ENCODE data around the gene RHAG. TPM values are rescaled to one million over a fixed set of nuclear protein-coding genes. Genes with fewer than 3 reads are reported as not detected.

The RHAG gene
- total and polyA plus RNA-seq, 2 experiments from 2014 or later = not detected

DNA sequence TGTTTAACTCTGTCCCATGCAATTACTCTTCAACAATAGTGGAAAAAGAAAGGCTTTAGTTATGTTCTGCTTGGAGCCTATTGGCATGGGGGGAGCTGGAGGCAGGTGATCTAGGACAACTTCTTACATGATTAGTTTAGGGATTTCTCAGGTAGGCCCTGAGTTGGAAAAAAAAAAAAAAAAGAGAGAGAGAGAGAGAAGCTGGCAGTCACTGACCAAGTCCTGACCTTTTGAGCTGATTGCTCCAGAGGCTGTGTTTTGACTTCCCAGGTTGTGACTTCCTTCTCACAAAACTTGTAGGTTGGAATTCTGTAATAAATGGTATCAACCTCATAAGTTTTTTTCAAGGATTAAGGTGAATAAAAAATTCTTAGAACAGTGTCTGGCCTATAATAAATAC is 78.4 kb downstream of the RHAG start:
- H3K27ac ChIP-seq = no peak overlapping the region
- no peak for DNase-seq (ENCODE audit: low read depth in 1 of 2, low spot score in 1 of 2)
- H3K4me3 ChIP-seq = no peak overlapping the region
- H3K4me1 ChIP-seq (ENCODE audit: low read depth) = no peaks in the 10 kb centered on the region
- TF ChIP-seq, protein P1, sequence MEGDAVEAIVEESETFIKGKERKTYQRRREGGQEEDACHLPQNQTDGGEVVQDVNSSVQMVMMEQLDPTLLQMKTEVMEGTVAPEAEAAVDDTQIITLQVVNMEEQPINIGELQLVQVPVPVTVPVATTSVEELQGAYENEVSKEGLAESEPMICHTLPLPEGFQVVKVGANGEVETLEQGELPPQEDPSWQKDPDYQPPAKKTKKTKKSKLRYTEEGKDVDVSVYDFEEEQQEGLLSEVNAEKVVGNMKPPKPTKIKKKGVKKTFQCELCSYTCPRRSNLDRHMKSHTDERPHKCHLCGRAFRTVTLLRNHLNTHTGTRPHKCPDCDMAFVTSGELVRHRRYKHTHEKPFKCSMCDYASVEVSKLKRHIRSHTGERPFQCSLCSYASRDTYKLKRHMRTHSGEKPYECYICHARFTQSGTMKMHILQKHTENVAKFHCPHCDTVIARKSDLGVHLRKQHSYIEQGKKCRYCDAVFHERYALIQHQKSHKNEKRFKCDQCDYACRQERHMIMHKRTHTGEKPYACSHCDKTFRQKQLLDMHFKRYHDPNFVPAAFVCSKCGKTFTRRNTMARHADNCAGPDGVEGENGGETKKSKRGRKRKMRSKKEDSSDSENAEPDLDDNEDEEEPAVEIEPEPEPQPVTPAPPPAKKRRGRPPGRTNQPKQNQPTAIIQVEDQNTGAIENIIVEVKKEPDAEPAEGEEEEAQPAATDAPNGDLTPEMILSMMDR (IDR thresholded peaks at IDR 0.05; ENCODE audit: low read depth, low read length) = no peak
- no peaks in the 10 kb centered on the region for H3K9me3 ChIP-seq (ENCODE audit: low read depth)
- no peaks in the 10 kb centered on the region for H3K36me3 ChIP-seq
- H3K27me3 ChIP-seq = peaks cover 3% of the 10 kb centered on the region

DNA sequence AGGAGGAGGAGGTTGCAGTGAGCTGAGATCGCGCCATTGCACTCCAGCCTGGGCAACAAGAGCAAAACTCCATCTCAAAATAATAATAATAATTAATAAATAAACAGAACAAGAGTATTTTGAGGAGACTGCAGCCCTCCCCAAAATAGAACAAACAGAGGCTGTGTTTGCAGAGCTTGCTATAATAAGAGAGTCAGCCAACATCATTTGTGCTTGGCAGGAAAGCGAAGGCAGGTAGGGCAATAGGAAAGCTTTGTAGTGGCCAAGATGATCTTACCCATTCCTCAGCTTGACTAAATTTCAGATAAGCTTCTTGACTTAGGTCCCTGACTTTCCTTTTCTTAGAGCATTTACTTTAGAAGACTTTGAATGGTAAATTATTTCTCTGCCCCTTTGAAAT is 79.5 kb downstream of the RHAG start:
- Histone ChIP-seq H3K36me3 (no peaks in the 10 kb centered on the region), H3K4me1 (ENCODE audit: low read depth) (no peaks in the 10 kb centered on the region), H3K27ac (no peak overlapping the region), H3K27me3 (peaks cover 13% of the 10 kb centered on the region), H3K9me3 (ENCODE audit: low read depth) (no peaks in the 10 kb centered on the region), H3K4me3 (no peak overlapping the region)
- TF ChIP-seq, protein P1 (IDR thresholded peaks at IDR 0.05; ENCODE audit: low read depth, low read length) = no peak
- no peak for DNase-seq (ENCODE audit: low read depth in 1 of 2, low spot score in 1 of 2)

DNA sequence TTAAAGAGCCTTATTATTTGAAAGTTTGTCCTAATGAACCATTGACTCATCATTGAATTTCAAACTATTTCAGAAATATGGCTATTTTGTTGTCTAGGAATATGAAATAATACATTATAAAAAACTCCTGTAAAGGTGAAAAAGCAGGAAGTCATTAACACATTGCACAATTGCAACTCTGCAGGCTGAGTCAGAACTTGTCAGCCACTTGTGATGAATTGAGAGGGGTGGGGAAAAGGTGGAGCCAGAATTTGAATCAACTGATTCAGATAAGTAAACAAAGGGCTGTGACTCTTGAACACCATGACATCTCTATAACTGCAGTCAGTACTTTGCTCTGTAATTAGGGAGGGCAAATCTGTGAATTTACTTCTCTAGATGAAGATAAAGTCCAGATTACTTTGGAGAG is 80.2 kb downstream of the RHAG start:
- no peaks in the 10 kb centered on the region for H3K36me3 ChIP-seq
- H3K27ac ChIP-seq = no peak overlapping the region
- peak in 1 of 2 donors; percentile 61 for DNase-seq (ENCODE audit: low read depth in 1 of 2, low spot score in 1 of 2)
- TF ChIP-seq, protein P1 (IDR thresholded peaks at IDR 0.05; ENCODE audit: low read depth, low read length) = no peak
- H3K9me3 ChIP-seq (ENCODE audit: low read depth) = no peaks in the 10 kb centered on the region
- peaks cover 2% of the 10 kb centered on the region for H3K4me1 ChIP-seq (ENCODE audit: low read depth)
- H3K4me3 ChIP-seq = no peak overlapping the region
- H3K27me3 ChIP-seq = peaks cover 21% of the 10 kb centered on the region

DNA sequence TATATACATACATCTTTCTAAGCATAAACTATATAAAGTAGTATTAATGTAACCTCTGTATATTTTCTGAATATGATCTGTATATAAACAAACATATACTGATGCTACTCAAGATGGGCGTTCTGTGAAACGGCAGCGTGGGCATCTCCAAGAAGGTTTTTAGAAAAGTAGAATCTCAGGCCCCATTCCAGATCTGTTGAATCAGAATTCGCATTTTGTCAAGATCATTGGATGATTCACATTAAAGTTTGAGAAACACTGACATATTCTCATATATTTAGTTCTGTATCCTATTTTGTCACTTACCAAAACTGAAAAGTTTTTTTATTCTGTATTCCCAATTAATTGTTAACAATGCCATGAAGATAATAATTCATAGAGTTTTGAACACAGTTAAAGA is 80.7 kb downstream of the RHAG start:
- H3K36me3 ChIP-seq = no peaks in the 10 kb centered on the region
- peaks cover 25% of the 10 kb centered on the region for H3K27me3 ChIP-seq
- H3K4me3 ChIP-seq = no peak overlapping the region
- H3K9me3 ChIP-seq (ENCODE audit: low read depth) = no peaks in the 10 kb centered on the region
- no peak overlapping the region for H3K27ac ChIP-seq
- TF ChIP-seq, protein P1 (IDR thresholded peaks at IDR 0.05; ENCODE audit: low read depth, low read length) = no peak
- no peak for DNase-seq (ENCODE audit: low read depth in 1 of 2, low spot score in 1 of 2)
- H3K4me1 ChIP-seq (ENCODE audit: low read depth) = peaks cover 7% of the 10 kb centered on the region

Other genes starting within 250 kb of the RHAG start
- gene MMUT, start 173.6 kb downstream of the RHAG start, total RNA-seq = 12.5 and 13.5 TPM in 2 replicates
- 31.7 and 32.8 TPM in 2 replicates for gene MMUT, start 173.6 kb downstream of the RHAG start, polyA plus RNA-seq
- 1.6 and 4.0 TPM in 2 replicates for gene CENPQ, start 173.5 kb downstream of the RHAG start, total RNA-seq
- 4.8 and 4.9 TPM in 2 replicates for gene CENPQ, start 173.5 kb downstream of the RHAG start, polyA plus RNA-seq
- gene GLYATL3, start 136.9 kb downstream of the RHAG start, total RNA-seq = not detected in 2 replicates
- not detected in 2 replicates for gene GLYATL3, start 136.9 kb downstream of the RHAG start, polyA plus RNA-seq
- gene C6orf141, start 86.2 kb downstream of the RHAG start, total RNA-seq = 0.54 TPM in 1 of 2 replicates, not detected in the other
- 0.67 and 0.98 TPM in 2 replicates for gene C6orf141, start 86.2 kb downstream of the RHAG start, polyA plus RNA-seq
- not detected in 2 replicates for gene CRISP2, start 76.7 kb upstream of the RHAG start, total RNA-seq
- not detected in 2 replicates for gene CRISP2, start 76.7 kb upstream of the RHAG start, polyA plus RNA-seq
- not detected in 2 replicates for gene CRISP3, start 107.5 kb upstream of the RHAG start, total RNA-seq
- not detected in 2 replicates for gene CRISP3, start 107.5 kb upstream of the RHAG start, polyA plus RNA-seq
- gene PGK2, start 150.4 kb upstream of the RHAG start, total RNA-seq = not detected in 2 replicates
- gene PGK2, start 150.4 kb upstream of the RHAG start, polyA plus RNA-seq = not detected in 2 replicates
- gene CRISP1, start 229.7 kb upstream of the RHAG start, total RNA-seq = not detected in 2 replicates
- gene CRISP1, start 229.7 kb upstream of the RHAG start, polyA plus RNA-seq = not detected in 2 replicates